HEK293 (cell line): ENCODE data around the gene IZUMO2.

Experiments
- CTCF ChIA-PET: fragments of 350-600 bp; formaldehyde crosslinking; extraction: SDS; loops from one replicate; lab custom pipeline; 2021; ENCODE audit warnings: antibody characterized with exemption; lab: Yijun Ruan, JAX
- POLR2A ChIA-PET: fragments of 300-600 bp; formaldehyde crosslinking; extraction: SDS; loops from one replicate; lab custom pipeline; 2020; ENCODE audit warnings: antibody characterized with exemption, inconsistent platforms; lab: Yijun Ruan, JAX
- H3K27ac ChIP-seq: fragments of 200-500 bp; sonication (Bioruptor generic); 2 replicates; pipeline ENCODE4 v1.5.1; 2014; ENCODE audit warnings: low read depth, low read length, control low read depth, inconsistent platforms; ENCODE audit errors: extremely low read depth
- H3K36me3 ChIP-seq, 2 experiments: fragments of 200-500 bp in 1 of 2; sonication (Bioruptor generic) in 1 of 2; 1 replicate in 1 of 2; 2 replicates in 1 of 2; pipeline ENCODE4 v1.5.1; 2014 to 2017; ENCODE audit warnings: inconsistent platforms in 2 of 2, low read length in 2 of 2; ENCODE audit not compliant: control insufficient read depth in 2 of 2, insufficient read depth in 1 of 2
- H3K4me1 ChIP-seq: fragments of 200-500 bp; sonication (Bioruptor generic); 2 replicates; pipeline ENCODE4 v1.5.1; 2014; ENCODE audit warnings: mild to moderate bottlenecking, low read length, inconsistent platforms; ENCODE audit not compliant: control insufficient read depth, insufficient read depth
- H3K4me3 ChIP-seq: 2 replicates; pipeline ENCODE4 v1.5.1; 2011; ENCODE audit warnings: low read depth, mild to moderate bottlenecking, control low read depth, low read length, moderate library complexity
- H3K9me3 ChIP-seq: fragments of 200-500 bp; sonication (Bioruptor generic); 2 replicates; pipeline ENCODE4 v1.5.1; 2014; ENCODE audit warnings: low read depth, low read length, inconsistent platforms; ENCODE audit not compliant: control insufficient read depth, insufficient read depth
- HIC1 ChIP-seq: fragments of 450-650 bp; formaldehyde crosslinking; IDR thresholded peaks from 2 replicates; pipeline ENCODE4 v1.5.1; 2016; ENCODE audit warnings: missing biosample characterization, missing genetic modification characterization
- KLF7 ChIP-seq: fragments of 450-650 bp; formaldehyde crosslinking; IDR thresholded peaks from 2 replicates; pipeline ENCODE4 v1.5.1; 2016; ENCODE audit warnings: missing biosample characterization, missing genetic modification characterization, borderline replicate concordance
- REPIN1 ChIP-seq: fragments of 450-650 bp; formaldehyde crosslinking; IDR thresholded peaks from 2 replicates; pipeline ENCODE4 v1.5.1; 2017; ENCODE audit warnings: missing biosample characterization, missing genetic modification characterization, low read depth
- SETDB1 ChIP-seq: IDR thresholded peaks from one replicate; pipeline ENCODE4 v1.6.1; 2017; ENCODE audit warnings: mild to moderate bottlenecking, low read length, moderate library complexity, mixed read lengths; ENCODE audit not compliant: insufficient read length
- ZNF175 ChIP-seq: fragments of 450-650 bp; formaldehyde crosslinking; IDR thresholded peaks from 2 replicates; pipeline ENCODE4 v1.5.1; 2016; ENCODE audit warnings: missing biosample characterization, missing genetic modification characterization
- ZNF211 ChIP-seq: fragments of 450-650 bp; formaldehyde crosslinking; IDR thresholded peaks from 2 replicates; pipeline ENCODE4 v1.5.1; 2016; ENCODE audit warnings: low read depth, missing biosample characterization, missing genetic modification characterization
- ZNF37A ChIP-seq: fragments of 450-650 bp; IDR thresholded peaks from 2 replicates; pipeline ENCODE4 v1.5.1; 2018; ENCODE audit warnings: missing biosample characterization, missing genetic modification characterization
- ZNF423 ChIP-seq: fragments of 450-650 bp; formaldehyde crosslinking; IDR thresholded peaks from 2 replicates; pipeline ENCODE4 v1.5.1; 2016; ENCODE audit warnings: missing biosample characterization, missing genetic modification characterization
- ZNF610 ChIP-seq: fragments of 450-650 bp; formaldehyde crosslinking; IDR thresholded peaks from 2 replicates; pipeline ENCODE4 v1.5.1; 2016; ENCODE audit warnings: missing biosample characterization, missing genetic modification characterization, borderline replicate concordance
- ZNF623 ChIP-seq: fragments of 450-650 bp; formaldehyde crosslinking; IDR thresholded peaks from 2 replicates; pipeline ENCODE4 v1.5.1; 2016; ENCODE audit warnings: missing biosample characterization, missing genetic modification characterization
- ZNF624 ChIP-seq: fragments of 450-650 bp; formaldehyde crosslinking; IDR thresholded peaks from 2 replicates; pipeline ENCODE4 v1.5.1; 2017; ENCODE audit warnings: missing biosample characterization, missing genetic modification characterization
- ZNF777 ChIP-seq: fragments of 450-650 bp; formaldehyde crosslinking; IDR thresholded peaks from 2 replicates; pipeline ENCODE4 v1.5.1; 2017; ENCODE audit warnings: missing biosample characterization, missing genetic modification characterization, borderline replicate concordance
- ZXDB ChIP-seq: fragments of 450-650 bp; formaldehyde crosslinking; IDR thresholded peaks from 2 replicates; pipeline ENCODE4 v1.5.1; 2016; ENCODE audit warnings: missing biosample characterization, missing genetic modification characterization
- TF ChIP-seq, protein P1 (sequence below): fragments of 450-650 bp; formaldehyde crosslinking; IDR thresholded peaks from 2 replicates; pipeline ENCODE4 v1.5.1; 2016; ENCODE audit warnings: missing biosample characterization, missing genetic modification characterization
- TF ChIP-seq, protein P2 (sequence below): fragments of 450-650 bp; formaldehyde crosslinking; IDR thresholded peaks from 2 replicates; pipeline ENCODE4 v1.5.1; 2016; ENCODE audit warnings: missing biosample characterization, missing genetic modification characterization, borderline replicate concordance
- TF ChIP-seq, protein P3 (sequence below): fragments of 450-650 bp; formaldehyde crosslinking; IDR thresholded peaks from 2 replicates; pipeline ENCODE4 v1.5.1; 2016; ENCODE audit warnings: missing biosample characterization, missing genetic modification characterization

Gene IZUMO2

GRCh38 chr19:50155520-50156109, 7.5 kb downstream of the IZUMO2 start:
- ChIA-PET CTCF (interaction anchor here (0.5 to 1.8 kb wide), 12 partner anchors 8 to 1738 kb away, joined by 3 to 12 read pairs (median 4); no protein-coding TSS in a partner anchor), POLR2A (no interaction called here)
- no peaks in the 10 kb centered on the region for H3K9me3 ChIP-seq
- H3K36me3 ChIP-seq = no peaks in the 10 kb centered on the region
- no peak overlapping the region for H3K27ac ChIP-seq
- TF ChIP-seq, protein P1, sequence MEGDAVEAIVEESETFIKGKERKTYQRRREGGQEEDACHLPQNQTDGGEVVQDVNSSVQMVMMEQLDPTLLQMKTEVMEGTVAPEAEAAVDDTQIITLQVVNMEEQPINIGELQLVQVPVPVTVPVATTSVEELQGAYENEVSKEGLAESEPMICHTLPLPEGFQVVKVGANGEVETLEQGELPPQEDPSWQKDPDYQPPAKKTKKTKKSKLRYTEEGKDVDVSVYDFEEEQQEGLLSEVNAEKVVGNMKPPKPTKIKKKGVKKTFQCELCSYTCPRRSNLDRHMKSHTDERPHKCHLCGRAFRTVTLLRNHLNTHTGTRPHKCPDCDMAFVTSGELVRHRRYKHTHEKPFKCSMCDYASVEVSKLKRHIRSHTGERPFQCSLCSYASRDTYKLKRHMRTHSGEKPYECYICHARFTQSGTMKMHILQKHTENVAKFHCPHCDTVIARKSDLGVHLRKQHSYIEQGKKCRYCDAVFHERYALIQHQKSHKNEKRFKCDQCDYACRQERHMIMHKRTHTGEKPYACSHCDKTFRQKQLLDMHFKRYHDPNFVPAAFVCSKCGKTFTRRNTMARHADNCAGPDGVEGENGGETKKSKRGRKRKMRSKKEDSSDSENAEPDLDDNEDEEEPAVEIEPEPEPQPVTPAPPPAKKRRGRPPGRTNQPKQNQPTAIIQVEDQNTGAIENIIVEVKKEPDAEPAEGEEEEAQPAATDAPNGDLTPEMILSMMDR = peak; percentile 23; the same call in 1 of the 2 replicates
- TF ChIP-seq ZNF623 = no peak
- no peak overlapping the region for H3K4me3 ChIP-seq
- no peaks in the 10 kb centered on the region; the same call in 1 of the 2 replicates for H3K4me1 ChIP-seq

DNA sequence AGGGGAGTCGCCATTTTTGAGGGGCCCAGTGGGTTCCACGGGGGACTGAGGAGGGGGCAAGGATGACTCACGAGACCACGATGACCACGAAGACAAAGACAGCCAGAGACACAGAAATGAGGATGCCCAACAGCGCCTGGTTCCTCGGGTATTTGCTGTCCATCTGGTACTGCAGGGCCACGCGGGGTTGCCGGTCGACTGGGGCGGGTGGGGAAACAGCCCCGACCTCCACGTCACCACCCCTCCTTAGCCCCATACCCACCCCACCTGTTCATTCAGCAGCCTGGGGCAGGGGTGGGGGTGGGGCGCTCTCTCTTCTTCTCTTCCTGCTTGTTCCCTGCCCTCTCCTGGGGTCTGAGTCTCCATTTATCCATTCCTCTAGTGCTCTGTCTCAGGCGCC, 8.6 kb downstream of the IZUMO2 start:
- Histone ChIP-seq H3K27ac (no peak overlapping the region), H3K4me1 (no peaks in the 10 kb centered on the region; the same call in 1 of the 2 replicates), H3K9me3 (no peaks in the 10 kb centered on the region), H3K4me3 (no peak overlapping the region), H3K36me3 (no peaks in the 10 kb centered on the region)
- POLR2A ChIA-PET = no interaction called here
- TF ChIP-seq, protein P2, sequence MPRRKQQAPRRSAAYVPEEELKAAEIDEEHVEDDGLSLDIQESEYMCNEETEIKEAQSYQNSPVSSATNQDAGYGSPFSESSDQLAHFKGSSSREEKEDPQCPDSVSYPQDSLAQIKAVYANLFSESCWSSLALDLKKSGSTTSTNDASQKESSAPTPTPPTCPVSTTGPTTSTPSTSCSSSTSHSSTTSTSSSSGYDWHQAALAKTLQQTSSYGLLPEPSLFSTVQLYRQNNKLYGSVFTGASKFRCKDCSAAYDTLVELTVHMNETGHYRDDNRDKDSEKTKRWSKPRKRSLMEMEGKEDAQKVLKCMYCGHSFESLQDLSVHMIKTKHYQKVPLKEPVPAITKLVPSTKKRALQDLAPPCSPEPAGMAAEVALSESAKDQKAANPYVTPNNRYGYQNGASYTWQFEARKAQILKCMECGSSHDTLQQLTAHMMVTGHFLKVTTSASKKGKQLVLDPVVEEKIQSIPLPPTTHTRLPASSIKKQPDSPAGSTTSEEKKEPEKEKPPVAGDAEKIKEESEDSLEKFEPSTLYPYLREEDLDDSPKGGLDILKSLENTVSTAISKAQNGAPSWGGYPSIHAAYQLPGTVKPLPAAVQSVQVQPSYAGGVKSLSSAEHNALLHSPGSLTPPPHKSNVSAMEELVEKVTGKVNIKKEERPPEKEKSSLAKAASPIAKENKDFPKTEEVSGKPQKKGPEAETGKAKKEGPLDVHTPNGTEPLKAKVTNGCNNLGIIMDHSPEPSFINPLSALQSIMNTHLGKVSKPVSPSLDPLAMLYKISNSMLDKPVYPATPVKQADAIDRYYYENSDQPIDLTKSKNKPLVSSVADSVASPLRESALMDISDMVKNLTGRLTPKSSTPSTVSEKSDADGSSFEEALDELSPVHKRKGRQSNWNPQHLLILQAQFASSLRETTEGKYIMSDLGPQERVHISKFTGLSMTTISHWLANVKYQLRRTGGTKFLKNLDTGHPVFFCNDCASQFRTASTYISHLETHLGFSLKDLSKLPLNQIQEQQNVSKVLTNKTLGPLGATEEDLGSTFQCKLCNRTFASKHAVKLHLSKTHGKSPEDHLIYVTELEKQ = no peak
- no peak for TF ChIP-seq REPIN1
- no peak for TF ChIP-seq HIC1 (tag by site-specific recombination)
- no peak for TF ChIP-seq ZNF211
- TF ChIP-seq, protein P3, sequence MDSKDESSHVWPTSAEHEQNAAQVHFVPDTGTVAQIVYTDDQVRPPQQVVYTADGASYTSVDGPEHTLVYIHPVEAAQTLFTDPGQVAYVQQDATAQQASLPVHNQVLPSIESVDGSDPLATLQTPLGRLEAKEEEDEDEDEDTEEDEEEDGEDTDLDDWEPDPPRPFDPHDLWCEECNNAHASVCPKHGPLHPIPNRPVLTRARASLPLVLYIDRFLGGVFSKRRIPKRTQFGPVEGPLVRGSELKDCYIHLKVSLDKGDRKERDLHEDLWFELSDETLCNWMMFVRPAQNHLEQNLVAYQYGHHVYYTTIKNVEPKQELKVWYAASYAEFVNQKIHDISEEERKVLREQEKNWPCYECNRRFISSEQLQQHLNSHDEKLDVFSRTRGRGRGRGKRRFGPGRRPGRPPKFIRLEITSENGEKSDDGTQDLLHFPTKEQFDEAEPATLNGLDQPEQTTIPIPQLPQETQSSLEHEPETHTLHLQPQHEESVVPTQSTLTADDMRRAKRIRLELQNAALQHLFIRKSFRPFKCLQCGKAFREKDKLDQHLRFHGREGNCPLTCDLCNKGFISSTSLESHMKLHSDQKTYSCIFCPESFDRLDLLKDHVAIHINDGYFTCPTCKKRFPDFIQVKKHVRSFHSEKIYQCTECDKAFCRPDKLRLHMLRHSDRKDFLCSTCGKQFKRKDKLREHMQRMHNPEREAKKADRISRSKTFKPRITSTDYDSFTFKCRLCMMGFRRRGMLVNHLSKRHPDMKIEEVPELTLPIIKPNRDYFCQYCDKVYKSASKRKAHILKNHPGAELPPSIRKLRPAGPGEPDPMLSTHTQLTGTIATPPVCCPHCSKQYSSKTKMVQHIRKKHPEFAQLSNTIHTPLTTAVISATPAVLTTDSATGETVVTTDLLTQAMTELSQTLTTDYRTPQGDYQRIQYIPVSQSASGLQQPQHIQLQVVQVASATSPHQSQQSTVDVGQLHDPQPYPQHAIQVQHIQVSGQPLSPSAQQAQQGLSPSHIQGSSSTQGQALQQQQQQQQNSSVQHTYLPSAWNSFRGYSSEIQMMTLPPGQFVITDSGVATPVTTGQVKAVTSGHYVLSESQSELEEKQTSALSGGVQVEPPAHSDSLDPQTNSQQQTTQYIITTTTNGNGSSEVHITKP (tag by site-specific recombination) = no peak
- TF ChIP-seq ZNF37A (tag by site-specific recombination) = no peak
- no peak for TF ChIP-seq ZXDB (tag by site-specific recombination)
- no peak for TF ChIP-seq ZNF423 (tag by site-specific recombination)
- TF ChIP-seq ZNF610 (tag by site-specific recombination) = no peak
- no peak for TF ChIP-seq SETDB1
- TF ChIP-seq ZNF624 (tag by site-specific recombination) = no peak
- no peak for TF ChIP-seq ZNF777 (tag by site-specific recombination)
- no peak for TF ChIP-seq ZNF623
- TF ChIP-seq KLF7 (tag by site-specific recombination) = no peak
- TF ChIP-seq ZNF175 (tag by site-specific recombination) = no peak
- CTCF ChIA-PET = no interaction called here
